Stimulated activated CD8-positive, alpha-beta memory T cell treated with anti-CD3 and anti-CD28 coated beads, Interleukin-4, amount 100 ng/mL, for 24 hours (primary cell): ENCODE measurements around the gene CDH4.

Source experiments
- DNase-seq: peaks from one replicate; pipeline ENCODE4 v3.0.0-alpha.2; 2020; ENCODE audit warnings: low read depth

The CDH4 gene

DNA sequence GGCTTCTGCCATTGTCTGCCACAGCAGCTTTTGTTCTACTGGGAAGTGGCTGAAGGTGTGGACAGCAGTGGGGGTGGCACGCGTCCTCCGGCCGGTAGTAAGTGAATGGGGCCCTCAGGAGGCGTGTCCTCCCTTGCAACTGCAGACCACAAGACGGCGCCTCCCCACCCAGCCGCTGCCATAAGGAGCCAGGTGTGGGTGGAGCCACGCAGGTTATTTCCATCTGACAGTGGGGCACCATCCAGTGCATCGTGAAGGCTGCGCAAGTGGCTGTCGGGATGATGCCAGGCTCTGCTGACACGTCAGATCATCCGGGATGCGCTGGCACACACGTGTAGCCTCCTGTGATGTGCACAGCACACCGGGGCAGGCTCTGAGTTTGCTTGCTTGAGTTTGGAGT lies 379.7 kb downstream of the CDH4 start:
- no peak for DNase-seq

DNA sequence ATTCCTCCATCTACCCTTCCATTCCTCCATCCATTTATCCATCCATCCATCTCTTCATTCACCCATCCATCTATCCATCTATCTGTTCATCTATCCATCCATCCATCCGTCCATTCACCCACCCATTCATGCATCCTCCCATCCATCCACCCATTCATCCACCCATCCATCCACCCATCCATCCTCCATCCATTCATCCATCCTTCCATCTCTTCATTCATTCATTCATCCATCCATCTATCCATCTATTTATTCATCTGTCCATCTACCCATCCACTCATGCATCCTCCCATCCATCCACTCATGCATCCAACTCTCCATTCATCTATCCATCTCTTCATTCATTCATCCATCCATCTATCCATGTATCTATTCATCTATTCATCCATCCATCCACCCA lies 380.9 kb downstream of the CDH4 start:
- no peak for DNase-seq

DNA sequence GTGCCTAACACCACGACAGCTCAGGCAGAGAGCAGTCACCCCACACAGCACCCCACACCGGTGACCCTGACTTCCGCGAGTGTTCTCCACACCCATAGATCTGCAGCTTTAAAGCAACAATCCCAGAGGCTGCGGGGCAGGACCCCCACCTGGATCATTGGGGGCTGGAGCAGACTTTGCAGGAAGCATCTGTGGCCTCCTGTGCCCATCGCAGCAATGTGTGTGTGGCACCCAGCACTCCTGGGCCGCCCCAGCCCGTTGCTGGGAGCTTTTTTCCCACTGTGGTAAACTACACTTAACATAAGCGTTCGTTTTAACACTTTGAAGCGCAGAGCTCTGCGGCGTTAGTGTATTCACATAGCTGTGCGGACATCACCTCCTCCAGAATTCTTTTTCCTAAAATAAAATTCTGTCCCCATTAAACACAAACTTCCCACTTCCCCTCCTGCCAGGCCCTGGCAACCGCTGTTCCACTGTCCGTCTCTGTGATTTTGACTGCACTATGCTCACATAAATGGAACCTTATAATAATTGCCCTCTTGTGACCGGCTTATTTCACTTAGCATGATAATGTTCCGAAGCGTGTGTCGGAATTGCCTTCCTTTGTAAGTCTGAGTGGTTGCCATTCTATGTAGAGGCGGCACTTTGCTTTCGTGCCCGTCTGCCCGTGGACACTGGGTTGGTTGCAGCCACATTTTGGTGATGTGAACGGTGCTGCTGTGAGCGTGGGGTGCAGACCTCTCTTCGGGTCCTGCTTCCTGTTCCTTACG lies 382.5 kb downstream of the CDH4 start:
- no peak for DNase-seq

DNA sequence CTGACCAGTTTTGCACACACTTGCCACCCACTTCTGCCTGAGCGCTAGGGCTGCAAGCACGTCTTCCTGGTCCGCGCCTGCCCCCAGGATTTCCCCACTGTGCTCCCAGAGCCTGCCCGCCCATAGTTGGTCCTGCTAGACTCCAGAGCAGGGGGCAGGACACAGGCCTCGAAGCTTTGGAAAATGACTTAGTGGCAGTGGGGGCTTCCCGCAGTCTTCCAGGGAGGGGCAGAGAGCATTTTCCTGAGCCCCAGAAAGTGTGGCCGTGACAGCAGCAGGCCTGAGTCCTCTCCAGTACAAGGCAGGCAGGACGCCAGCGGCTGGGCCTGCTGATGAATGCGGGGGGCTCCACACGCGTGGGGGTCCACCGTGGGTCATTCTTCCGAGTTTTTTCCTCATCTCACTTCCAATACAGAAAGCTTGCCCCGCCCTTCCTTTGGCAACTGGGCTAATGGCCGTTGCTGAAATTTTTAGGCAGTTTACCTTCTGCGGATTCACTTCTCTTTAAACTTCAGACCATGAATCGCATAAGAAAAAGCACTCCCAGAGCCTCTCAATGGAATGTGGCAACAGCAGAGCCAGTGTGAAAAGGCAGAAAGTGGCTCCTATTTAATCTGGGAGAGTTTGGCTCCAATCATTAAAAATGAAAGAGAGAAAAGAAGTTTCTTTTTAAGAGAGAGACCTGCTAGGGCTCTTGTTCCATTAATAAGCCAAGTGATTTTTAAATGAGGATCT lies 383.8 kb downstream of the CDH4 start:
- no peak for DNase-seq

DNA sequence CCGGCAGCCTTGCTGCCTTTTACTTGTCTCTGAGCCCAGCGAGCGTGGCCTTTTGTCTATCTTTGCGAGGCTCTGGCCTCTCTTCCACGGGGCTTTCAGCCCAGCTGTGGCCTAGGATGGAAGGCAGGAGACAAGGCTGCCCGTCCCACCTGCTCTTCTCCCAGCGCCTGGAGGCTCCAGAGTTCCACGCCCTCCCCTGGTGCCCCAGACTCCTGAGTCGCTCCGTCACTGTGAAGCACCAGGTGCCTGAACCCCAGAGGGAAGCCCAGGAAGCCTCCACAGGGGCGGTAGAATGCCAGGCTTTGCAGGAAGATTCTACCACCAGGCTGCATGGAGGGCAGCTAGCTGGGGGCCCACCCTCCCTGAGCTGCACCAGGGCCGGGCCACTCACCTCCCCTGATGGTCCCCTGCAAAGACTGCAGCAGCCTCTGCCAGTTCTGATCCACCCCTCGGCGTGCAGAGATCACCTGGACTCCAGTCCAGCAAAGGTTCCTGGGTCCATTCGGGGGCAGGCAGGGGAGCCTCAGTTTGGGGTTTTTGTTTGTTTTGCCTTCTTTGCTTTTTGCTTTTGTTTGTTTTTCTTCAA lies 384.6 kb downstream of the CDH4 start:
- no peak for DNase-seq

DNA sequence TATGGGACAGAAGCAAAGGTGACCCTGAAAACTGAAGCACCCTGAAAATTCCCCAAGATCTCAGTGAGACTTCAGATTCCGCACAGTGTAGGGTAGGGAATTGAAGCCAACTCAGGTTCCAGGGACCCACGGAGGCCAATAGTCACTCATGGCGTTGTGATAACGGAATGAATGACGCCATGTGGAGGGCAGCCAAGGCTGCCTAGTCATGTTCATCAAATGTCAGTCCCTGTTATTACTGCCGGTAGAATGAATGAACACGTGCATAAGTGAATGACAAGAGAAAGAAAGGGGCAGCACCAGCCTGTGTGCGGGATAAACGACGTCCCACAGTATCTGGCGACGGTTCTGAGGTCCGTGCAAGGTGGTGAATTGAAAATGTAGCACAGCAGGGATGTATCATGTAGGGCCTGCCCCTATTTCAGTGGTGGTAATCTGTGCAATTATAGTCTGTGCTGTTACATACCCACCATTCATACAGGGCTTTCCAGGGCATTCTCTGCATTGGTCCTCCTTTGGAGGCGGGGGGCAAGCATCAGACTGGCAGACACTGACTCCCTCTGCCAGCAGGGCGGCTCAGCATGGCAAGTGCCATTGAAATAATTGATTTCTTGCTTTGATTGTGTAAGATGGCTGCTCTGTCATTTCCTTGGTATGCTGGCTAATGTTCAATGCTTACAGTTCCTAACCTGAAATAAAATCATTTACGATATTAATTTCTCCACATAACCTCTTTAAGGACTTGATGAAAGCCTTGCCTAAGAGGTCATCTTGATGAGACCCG lies 386.9 kb downstream of the CDH4 start:
- DNase-seq, result no peak

DNA sequence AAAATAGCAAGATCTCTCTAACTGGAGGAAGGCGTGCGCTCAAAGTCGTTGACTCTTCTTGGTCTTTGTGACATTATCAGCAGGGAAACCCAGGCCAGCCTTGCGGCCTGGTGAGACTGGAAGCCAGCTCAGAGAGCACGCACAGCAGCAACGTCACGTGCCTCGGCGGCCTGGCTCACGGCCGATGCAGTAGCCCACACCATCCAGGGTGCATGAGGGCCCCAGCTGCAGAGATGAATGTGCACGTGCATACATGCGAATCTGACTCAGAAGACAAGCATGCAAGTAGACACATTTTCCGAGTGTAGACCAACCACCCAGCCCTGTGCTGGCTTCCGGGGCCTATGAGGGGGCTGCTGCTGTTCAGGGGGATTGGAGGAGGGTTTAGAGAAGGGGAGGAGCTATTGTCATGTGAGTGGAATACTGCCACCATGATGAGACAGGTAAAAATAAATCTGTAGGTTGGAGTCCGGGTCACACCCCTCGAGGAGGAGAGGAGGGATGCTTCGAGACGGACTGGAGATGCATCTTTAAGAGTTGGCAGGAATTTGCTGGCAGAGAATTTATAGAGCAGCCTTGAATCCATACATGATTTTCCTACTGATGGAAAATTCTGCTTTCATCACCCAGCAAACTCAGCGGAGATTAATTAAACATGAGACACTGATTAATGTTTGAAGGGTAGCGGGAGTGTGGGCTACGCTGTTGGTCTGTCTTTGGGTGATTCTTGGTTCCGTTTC lies 388.2 kb downstream of the CDH4 start:
- DNase-seq, result no peak

DNA sequence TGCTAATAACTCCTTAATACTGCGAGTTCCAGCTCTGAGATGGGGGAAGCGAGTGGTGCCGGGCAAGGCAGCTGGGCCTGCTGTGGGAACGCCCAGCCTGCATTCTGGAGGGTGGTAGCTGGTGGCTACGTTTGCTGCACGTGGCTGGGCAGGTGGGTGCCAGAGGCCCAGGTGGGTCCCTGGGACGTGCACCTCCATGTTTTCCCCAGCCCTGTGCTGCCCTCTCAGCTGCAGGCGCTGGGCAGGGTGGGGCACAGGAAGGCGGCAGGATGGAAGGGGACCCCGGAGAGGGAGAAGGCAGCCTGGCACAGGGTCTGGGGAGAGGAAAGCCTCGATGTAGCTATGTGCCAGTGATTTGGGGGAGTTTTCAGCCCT lies 388.8 kb downstream of the CDH4 start:
- no peak for DNase-seq

DNA sequence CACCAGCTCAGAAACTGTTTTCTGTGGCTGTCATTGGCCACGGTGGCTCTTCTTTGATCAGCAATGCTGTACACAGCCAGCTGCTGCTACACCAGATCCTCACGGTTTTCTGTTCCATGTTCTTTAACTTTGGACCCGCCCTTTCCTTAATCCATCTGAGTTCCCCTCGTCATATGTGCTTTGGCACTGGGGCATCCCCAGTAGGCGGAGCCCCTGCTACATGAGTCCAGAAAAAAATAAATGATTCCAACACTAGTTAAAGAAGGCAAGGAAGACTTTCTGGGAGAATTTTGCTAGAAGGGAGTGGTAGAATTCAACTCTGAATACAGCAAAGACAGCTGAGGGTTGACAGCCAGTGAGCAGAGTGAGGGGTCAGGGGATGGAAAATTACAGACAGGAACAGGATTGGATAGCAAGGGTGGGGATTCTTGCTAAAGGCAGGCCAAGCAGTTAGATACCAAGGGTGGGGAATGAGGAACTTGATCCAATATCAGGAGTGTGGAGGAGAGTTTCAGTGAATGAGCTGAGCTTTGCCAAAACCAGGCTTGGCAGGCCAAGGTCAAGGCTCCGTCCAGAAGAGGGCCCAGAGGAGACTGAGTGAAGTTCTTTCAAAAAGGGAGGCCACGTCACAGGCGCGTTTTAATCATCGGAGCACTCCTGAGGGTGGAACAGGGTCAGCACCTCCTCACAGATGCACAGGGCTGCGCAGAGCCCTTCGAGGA lies 391.8 kb downstream of the CDH4 start:
- DNase-seq, result no peak

DNA sequence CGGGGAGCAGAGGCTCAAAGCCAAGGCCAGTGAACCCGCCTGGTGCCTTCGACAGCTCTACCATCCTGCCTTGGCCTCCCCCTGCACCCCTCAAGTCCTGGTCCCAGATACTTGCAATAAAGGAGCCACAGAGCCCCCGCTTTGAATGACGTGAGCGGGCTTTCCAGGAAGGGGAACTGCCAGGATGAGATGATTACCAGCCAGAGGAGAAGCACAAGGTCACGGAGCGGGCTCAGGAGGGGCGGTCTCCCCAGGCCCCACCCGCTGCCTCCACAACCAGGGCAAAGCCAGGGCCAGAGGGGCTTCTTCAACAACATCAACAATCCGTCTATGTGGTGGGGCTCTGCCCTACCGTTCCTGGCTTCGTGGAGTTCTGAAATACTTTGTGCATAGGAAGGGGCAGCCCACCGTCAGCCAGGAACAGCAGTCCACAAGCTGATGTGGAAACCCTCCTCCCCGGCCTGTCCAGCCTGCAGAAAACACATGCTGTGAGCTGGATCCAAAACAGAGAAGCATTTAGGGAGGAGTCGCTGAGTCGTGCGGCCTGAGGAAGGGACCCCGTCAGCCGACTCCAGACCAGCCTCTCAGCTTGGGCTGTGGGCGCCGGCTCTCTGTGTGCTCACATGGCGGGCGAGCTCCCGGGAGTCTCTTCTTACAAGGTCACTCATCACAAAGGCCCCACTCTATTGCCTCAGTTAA lies 392.5 kb downstream of the CDH4 start:
- DNase-seq, result no peak

DNA sequence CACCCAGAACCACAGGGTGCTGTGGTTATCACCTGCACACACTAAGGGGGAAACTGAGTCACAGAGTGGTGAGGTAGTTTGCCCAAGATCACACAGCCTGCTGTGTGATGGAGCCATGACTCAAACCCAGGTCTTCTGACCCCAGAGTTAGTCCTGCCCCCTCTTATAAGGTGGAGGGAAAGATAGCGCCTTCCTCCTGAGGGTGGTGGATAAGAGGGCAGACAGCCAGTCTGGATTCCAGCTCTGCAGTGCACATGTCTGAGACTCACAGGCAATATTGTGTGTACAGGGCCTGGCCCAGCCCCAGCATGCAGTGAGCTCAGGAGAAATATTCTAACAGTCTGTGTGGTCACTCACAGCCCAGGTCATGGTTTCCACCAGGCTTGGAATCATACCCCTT lies 393.7 kb downstream of the CDH4 start:
- no peak for DNase-seq

DNA sequence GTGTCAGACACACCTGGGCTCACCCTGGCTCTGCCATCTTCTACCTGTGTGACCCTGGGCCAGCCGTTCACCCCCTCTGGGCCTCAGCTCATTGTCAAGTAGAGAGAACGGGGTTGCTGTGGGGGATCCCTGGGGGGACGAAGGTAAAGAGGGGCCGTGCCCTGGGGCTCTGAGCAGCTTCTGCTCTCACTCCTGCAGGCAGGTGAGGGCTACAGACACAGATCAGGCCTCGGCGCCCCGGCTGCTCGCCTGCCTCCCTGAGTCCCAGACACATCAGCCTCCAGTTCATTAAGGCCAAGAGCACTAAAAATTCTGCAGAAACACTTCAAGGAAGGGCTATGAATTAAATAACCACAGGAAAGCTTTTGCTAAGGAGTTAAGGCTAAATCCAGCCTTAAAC lies 394.4 kb downstream of the CDH4 start:
- DNase-seq, result no peak

DNA sequence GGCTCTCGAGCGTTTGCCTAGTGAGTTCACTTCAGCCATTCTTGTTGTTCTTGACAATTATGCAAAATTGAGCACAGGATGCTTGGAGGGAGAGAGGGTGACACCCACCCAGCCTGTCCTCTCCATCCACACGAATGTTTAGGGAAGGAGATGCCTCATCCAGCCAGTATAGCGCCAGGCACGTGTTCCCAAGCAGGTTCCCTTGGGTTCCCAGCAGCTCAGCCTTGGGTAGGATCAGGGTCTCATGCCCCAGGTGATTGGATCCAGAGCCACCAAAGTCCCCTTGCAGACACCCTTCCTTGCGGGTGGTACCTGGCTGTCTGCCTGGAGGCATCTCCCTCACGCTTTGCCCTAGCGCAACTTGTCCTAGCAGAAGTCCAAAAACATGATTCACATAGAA lies 394.9 kb downstream of the CDH4 start:
- no peak for DNase-seq

DNA sequence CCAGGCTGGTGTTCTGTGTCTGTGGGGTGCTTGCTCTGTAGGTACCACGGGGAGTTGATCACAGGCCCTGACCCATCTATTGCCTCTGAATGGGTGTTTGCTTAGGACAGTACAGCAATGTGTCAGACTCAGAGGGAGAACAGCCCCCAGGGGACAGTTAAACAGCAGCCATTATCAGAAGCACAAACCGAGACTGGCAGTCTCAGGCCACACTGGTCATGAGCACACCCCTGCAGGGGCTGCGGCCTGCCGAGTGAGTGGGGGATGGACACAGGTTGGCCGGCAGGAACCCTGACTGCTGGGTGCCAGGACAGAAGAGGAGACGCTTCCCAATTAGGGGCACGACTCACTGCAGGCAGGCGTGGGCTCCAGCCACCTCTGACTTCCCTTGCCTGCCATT lies 395.6 kb downstream of the CDH4 start:
- DNase-seq, result no peak

DNA sequence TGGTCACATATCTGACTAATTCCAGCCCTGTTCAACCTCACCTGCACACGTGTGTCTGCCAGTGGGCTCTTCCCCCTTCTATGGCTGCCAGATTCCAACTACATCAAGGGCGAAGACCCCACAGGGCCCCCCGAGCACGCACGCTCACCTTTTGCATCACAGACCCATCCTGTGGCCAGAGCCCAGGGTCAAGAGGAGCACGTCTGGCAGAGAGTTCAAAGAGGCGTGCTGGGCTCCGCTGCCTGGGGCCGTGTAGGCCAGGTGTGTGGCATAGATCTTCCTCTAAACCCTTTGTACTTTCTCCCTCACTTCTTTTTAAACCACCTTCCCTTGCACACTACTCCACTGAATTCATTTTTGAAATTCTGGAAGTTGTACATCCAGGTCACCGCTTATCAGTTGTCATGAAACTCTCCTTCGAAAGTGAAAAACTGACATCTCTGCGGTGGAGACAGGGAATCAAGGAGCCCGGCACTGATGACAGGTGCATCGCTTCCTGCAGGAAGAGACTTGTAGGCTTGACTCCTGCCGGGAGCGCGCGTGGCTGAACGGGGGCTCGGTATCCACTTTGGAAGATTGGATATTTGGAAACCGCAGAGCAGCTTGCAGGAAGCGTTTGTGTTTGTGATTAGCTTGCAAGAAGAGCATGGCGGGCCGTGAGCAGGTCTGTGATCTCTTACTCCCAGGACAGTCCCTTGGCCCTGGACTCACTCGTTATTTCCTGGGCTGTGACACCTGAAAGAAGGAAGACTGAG lies 397.2 kb downstream of the CDH4 start:
- DNase-seq, result no peak

DNA sequence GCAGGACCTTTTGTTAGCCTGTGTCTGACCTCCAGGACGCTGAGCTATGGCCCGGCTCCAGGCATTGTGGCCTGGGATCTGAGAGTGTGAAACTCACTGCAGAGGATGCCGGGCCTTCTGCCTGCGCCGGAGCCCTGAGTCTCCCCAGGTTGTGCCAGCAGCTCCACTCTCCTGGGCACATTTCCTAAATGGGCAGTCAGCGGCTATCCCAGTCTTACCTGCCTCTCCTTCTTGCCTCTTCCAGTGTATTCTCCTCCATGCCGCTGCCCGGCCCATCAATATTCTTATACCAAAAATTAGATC lies 397.8 kb downstream of the CDH4 start:
- DNase-seq, result no peak

DNA sequence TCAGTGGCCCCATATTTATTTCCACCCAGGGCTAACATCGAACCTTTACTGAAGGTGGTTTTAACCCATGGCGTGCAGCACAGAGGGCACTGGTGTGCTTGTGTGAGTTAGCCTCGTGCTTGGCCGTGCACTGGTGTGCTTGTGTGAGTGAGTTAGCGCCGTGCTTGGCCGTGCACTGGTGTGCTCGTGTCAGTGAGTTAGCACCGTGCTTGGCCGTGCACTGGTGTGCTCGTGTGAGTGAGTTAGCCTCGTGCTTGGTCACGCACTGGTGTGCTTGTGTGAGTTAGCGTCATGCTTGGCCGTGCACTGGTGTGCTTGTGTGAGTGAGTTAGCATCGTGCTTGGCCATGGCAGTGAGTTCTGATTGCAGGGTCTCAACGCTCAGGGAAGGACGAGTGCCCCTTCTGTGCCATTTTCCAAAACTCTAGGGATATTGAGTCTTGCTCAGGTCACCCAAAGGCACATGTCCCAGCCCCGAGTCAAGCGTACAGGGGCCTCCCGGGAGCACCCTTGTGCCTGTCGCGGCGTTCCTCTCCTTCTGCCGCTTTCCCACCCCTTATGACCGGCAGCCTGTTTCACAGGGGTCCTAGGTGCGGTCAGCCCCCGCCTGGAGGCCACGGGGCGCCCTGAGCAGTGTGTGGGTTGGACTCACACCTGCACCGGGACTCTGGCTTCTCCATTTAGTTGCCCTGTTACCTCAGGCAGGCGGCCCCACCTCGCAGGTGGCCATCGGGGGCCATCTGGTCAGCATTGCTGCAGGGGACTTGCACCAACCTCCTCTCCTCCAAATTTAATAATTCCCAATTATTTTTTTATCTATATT lies 399.1 kb downstream of the CDH4 start:
- DNase-seq, result no peak

DNA sequence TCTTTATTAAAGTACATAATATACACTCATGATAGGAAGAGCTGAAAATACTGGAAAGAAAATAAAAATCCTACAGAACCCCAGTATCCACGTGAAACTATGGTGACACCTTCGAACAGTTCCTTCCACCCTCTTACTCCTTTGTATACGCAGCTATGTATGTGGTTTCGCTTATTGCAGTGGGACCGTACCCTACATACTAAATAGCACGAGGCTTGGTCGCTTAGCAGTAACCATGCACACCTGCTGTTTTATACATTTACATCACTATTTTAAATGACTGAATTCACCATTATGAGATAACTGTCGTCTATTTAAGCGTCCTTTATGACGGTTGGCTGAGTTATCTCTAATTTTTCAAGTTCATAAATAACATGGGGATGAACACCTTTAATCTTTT lies 400.1 kb downstream of the CDH4 start:
- DNase-seq, result no peak

DNA sequence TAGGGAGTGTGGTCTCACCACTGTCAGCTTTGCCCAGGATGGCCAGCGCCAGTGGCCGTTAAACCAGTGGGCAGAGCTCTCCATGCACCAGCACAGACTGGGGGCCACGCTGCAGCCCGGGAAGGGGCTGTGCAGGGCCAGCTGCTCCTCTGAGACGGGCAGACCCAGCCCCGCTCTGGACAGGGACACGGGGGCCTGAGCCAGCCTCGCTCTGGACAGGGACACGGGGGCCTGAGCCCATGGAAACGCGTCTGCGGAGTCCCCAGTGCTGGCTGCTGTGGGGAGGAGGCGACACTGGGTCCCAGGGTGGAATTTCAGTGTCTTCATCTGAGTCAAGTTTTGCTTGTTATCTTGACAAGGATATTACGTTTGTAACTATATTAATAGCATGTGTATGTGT lies 402.7 kb downstream of the CDH4 start:
- DNase-seq, result no peak
